Neuron (in vitro differentiated cells): ENCODE measurements around the gene TCF7L1.
"Not testable (repeated sequence)": the region's sequence is repeated elsewhere in the genome, so short reads cannot be mapped to it uniquely, and the experiment has no call there.

Experiments
- H2AFZ ChIP-seq: one replicate; pipeline ENCODE4 v1.6.1; 2013; ENCODE audit warnings: low read depth, mild to moderate bottlenecking, inconsistent platforms, low read length, moderate library complexity
- H3K27me3 ChIP-seq: one replicate; pipeline ENCODE4 v1.6.1; 2013; ENCODE audit warnings: low read length; ENCODE audit not compliant: insufficient read depth
- H3K36me3 ChIP-seq: one replicate; pipeline ENCODE4 v1.6.1; 2013; ENCODE audit warnings: low read length; ENCODE audit not compliant: insufficient read depth
- H3K4me1 ChIP-seq: one replicate; pipeline ENCODE4 v1.6.1; 2013; ENCODE audit warnings: low read length; ENCODE audit not compliant: insufficient read depth
- H3K4me3 ChIP-seq: 2 replicates; pipeline ENCODE4 v1.5.1; 2013; ENCODE audit warnings: mild to moderate bottlenecking, low read length, moderate library complexity
- H3K9me3 ChIP-seq: one replicate; pipeline ENCODE4 v1.6.1; 2013; ENCODE audit warnings: low read length

Gene TCF7L1

GRCh38 chr2:85314884-85315242 is 181.7 kb downstream of the TCF7L1 start:
- H3K9me3 ChIP-seq: no peaks in the 10 kb centered on the region
- H3K27me3 ChIP-seq: no peaks in the 10 kb centered on the region
- no peaks in the 10 kb centered on the region for H3K4me1 ChIP-seq
- peaks cover 26% of the 10 kb centered on the region for H3K36me3 ChIP-seq
- H2AFZ ChIP-seq: no peak overlapping the region
- H3K4me3 ChIP-seq: no peak overlapping the region

- H3K4me3 ChIP-seq, H3K9me3 ChIP-seq, H3K4me1 ChIP-seq, H2AFZ ChIP-seq, H3K27me3 ChIP-seq: not testable (repeated sequence)
- peaks cover 31% of the 10 kb centered on the region for H3K36me3 ChIP-seq
Measured at GRCh38 chr2:85315921-85316320, 182.7 kb downstream of the TCF7L1 start.

GRCh38 chr2:85318222-85319074 is 185.3 kb downstream of the TCF7L1 start:
- H3K36me3 ChIP-seq: peaks cover 53% of the 10 kb centered on the region
- H3K4me1 ChIP-seq: no peaks in the 10 kb centered on the region
- no peak overlapping the region for H3K4me3 ChIP-seq
- no peaks in the 10 kb centered on the region for H3K27me3 ChIP-seq
- H3K9me3 ChIP-seq: no peaks in the 10 kb centered on the region
- no peak overlapping the region for H2AFZ ChIP-seq

- Histone ChIP-seq H3K4me1 (no peaks in the 10 kb centered on the region), H3K36me3 (peaks cover 64% of the 10 kb centered on the region), H3K4me3 (no peak overlapping the region), H3K9me3 (no peaks in the 10 kb centered on the region), H2AFZ (no peak overlapping the region), H3K27me3 (no peaks in the 10 kb centered on the region)
Measured at GRCh38 chr2:85319796-85320195, 186.6 kb downstream of the TCF7L1 start.

GRCh38 chr2:85323351-85323987 is 190.3 kb downstream of the TCF7L1 start:
- Histone ChIP-seq H3K27me3 (no peaks in the 10 kb centered on the region), H2AFZ (no peak overlapping the region), H3K36me3 (peaks cover 66% of the 10 kb centered on the region), H3K9me3 (no peaks in the 10 kb centered on the region), H3K4me3 (no peak overlapping the region), H3K4me1 (peaks cover 23% of the 10 kb centered on the region)

GRCh38 chr2:85323988-85324367 is 190.8 kb downstream of the TCF7L1 start:
- H3K27me3 ChIP-seq, H3K4me3 ChIP-seq, H3K9me3 ChIP-seq, H2AFZ ChIP-seq: not testable (repeated sequence)
- Histone ChIP-seq H3K4me1 (peaks cover 27% of the 10 kb centered on the region), H3K36me3 (peaks cover 64% of the 10 kb centered on the region)

- peaks cover 28% of the 10 kb centered on the region for H3K4me1 ChIP-seq
- no peaks in the 10 kb centered on the region for H3K9me3 ChIP-seq
- peaks cover 59% of the 10 kb centered on the region for H3K36me3 ChIP-seq
- no peaks in the 10 kb centered on the region for H3K27me3 ChIP-seq
- peak overlapping the region; percentile 62 for H3K4me3 ChIP-seq
- H2AFZ ChIP-seq: no peak overlapping the region
Measured at GRCh38 chr2:85324639-85325465, 191.7 kb downstream of the TCF7L1 start.

GRCh38 chr2:85325466-85325811 is 192.2 kb downstream of the TCF7L1 start:
- H3K4me3 ChIP-seq: peak overlapping the region; percentile 62
- H2AFZ ChIP-seq: no peak overlapping the region
- H3K27me3 ChIP-seq: no peaks in the 10 kb centered on the region
- peaks cover 53% of the 10 kb centered on the region for H3K36me3 ChIP-seq
- H3K9me3 ChIP-seq: no peaks in the 10 kb centered on the region
- H3K4me1 ChIP-seq: peaks cover 28% of the 10 kb centered on the region

- Histone ChIP-seq H2AFZ (no peak overlapping the region), H3K4me1 (peaks cover 28% of the 10 kb centered on the region), H3K36me3 (peaks cover 42% of the 10 kb centered on the region), H3K4me3 (peak overlapping the region; percentile 62), H3K27me3 (no peaks in the 10 kb centered on the region), H3K9me3 (no peaks in the 10 kb centered on the region)
Measured at GRCh38 chr2:85326406-85327159, 193.4 kb downstream of the TCF7L1 start.

- H3K4me1 ChIP-seq: peaks cover 28% of the 10 kb centered on the region
- peak overlapping the region; percentile 4 for H2AFZ ChIP-seq
- peak overlapping the region; percentile 62 for H3K4me3 ChIP-seq
- peaks cover 35% of the 10 kb centered on the region for H3K36me3 ChIP-seq
- H3K27me3 ChIP-seq: no peaks in the 10 kb centered on the region
- H3K9me3 ChIP-seq: no peaks in the 10 kb centered on the region
Measured at GRCh38 chr2:85327160-85327821, 194.1 kb downstream of the TCF7L1 start.

- peaks cover 28% of the 10 kb centered on the region for H3K4me1 ChIP-seq
- peaks cover 29% of the 10 kb centered on the region for H3K36me3 ChIP-seq
- H3K4me3 ChIP-seq: peak within 1 kb of the TSS; percentile 62
- H3K9me3 ChIP-seq: no peaks in the 10 kb centered on the region
- peak within 1 kb of the TSS; percentile 4 for H2AFZ ChIP-seq
- no peaks in the 10 kb centered on the region for H3K27me3 ChIP-seq
Measured at GRCh38 chr2:85327822-85328617, 194.8 kb downstream of the TCF7L1 start, which contains the start of gene TGOLN2. TGOLN2 (minus strand) TSS chr2:85327989; CDS start chr2:85327962, 27 bp downstream.
